Adipose tissue (tissue), 3 donors: Measurements from ENCODE around the gene SCGB3A2. TPM values are rescaled to one million over a fixed set of nuclear protein-coding genes. Genes with fewer than 3 reads are reported as not detected.

ENCODE experiments used
- polyA plus RNA-seq, 3 donors: library from polyadenylated mRNA; stranded (reverse); fragments of 200-250 nt; gene quantifications; one replicate each; pipeline ENCODE4 v1.2.3, GENCODE V29; 2013
- donor health status: healthy with polysubstance abuse.
- donor health status: Bipolar disorder and iron deficiency.
- donor health status: healthy.

Gene SCGB3A2
- polyA plus RNA-seq, 3 donors = not detected

Other genes starting within 250 kb of the SCGB3A2 start
- under 1 TPM; 0.23 to 0.90 (median 0.36) TPM for gene JAKMIP2, start 96.0 kb upstream of the SCGB3A2 start, polyA plus RNA-seq
- gene SPINK1, start 47.0 kb upstream of the SCGB3A2 start, polyA plus RNA-seq = over 10,000 TPM in 1 of 3 donors, 100 to 1,000 TPM in 1, 10 to 100 TPM in 1; 21.3 to 20,988 (median 136) TPM
- gene C5orf46, start 27.8 kb downstream of the SCGB3A2 start, polyA plus RNA-seq = under 1 TPM in 1 of 3 donors, not detected in 2; 0.24 TPM
- 1 to 10 TPM in 1 of 3 donors, under 1 TPM in 2; 0.41 to 1.2 (median 0.98) TPM for gene SPINK5, start 185.3 kb downstream of the SCGB3A2 start, polyA plus RNA-seq